Adrenal gland (tissue), 12 donors: ENCODE measurements around the gene POLR3E. TPM values are rescaled to one million over a fixed set of nuclear protein-coding genes. Genes with fewer than 3 reads are reported as not detected.

Experiments
- DNase-seq, 7 donors: peaks; one replicate each; pipeline ENCODE4 v3.0.0-alpha.2; 2019 to 2020
- H3K27ac ChIP-seq, 5 donors: fragments of 200-600 bp; sonication (generic) in 4 of 5; 1 replicate in 3 of 5; 2 replicates in 2 of 5; pipeline versions ENCODE4 v1.5.1 to v1.8.0; 2016 to 2020; ENCODE audit warnings: mild to moderate bottlenecking in 1 of 5
- H3K27me3 ChIP-seq: fragments of 200-600 bp; 2 replicates; pipeline ENCODE4 v1.8.0; 2021
- H3K36me3 ChIP-seq, 2 donors: fragments of 200-600 bp; replicated peaks in 1 of 2; 1 replicate in 1 of 2; 2 replicates in 1 of 2; pipeline versions ENCODE4 v1.5.1 to v1.8.0; 2018 to 2022
- H3K4me1 ChIP-seq, 2 donors: fragments of 200-600 bp; replicated peaks in 1 of 2; 1 replicate in 1 of 2; 2 replicates in 1 of 2; pipeline versions ENCODE4 v1.5.1 to v1.8.0; 2018 to 2021
- H3K4me3 ChIP-seq, 4 donors: fragments of 200-600 bp; sonication (generic) in 3 of 4; one replicate each; pipeline ENCODE4 v1.5.1; 2016 to 2018
- H3K9me3 ChIP-seq, 3 donors: fragments of 200-600 bp; sonication (generic) in 1 of 3; replicated peaks in 1 of 3; 1 replicate in 2 of 3; 2 replicates in 1 of 3; pipeline versions ENCODE4 v1.5.1 to v1.8.0; 2016 to 2021
- CTCF ChIP-seq, 6 experiments: fragments of 450-650 bp in 4 of 6; fragments of 200-600 bp in 2 of 6; sonication (generic) in 1 of 6; IDR thresholded peaks; 1 replicate in 5 of 6; 2 replicates in 1 of 6; pipeline versions ENCODE4 v1.5.1 to v1.8.0; 2016 to 2021; ENCODE audit warnings: antibody characterized with exemption in 6 of 6, mild to moderate bottlenecking in 2 of 6, moderate library complexity in 1 of 6
- POLR2A ChIP-seq, 2 donors: fragments of 450-650 bp; IDR thresholded peaks; one replicate each; pipeline ENCODE4 v1.6.1; 2017; ENCODE audit warnings: antibody characterized with exemption in 2 of 2, mild to moderate bottlenecking in 2 of 2, moderate library complexity in 1 of 2
- WGBS, 4 donors: extraction: QIAGEN DNeasy Blood & Tissue Kit in 2 of 4; methylation state at CpG; one replicate each; pipeline versions ENCODE4 v1.1.5 to v1.1.7; 2013 to 2017; 5-methylcytosine and 5-hydroxymethylcytosine counted together
- intact Hi-C, 2 donors: fragments of 100-400 bp; cut with DNase I; formaldehyde crosslinking; loops; one replicate each; pipeline versions ENCODE4 v1.14.1 to v1.15.0; 2022 to 2023
- polyA plus RNA-seq, 3 donors: library from polyadenylated mRNA; stranded (reverse); fragments of 200-250 nt in 2 of 3; fragments of 350-450 nt in 1 of 3; fragmentation: Illumina TruSeq in 1 of 3; extraction: RNeasy Lipid Tissue Mini Kit (QIAGEN cat#74804) in 1 of 3; gene quantifications; one replicate each; pipeline ENCODE4 v1.2.3, GENCODE V29; 2013 to 2014
- total RNA-seq, 9 donors: library from RNA; depleted of rRNA in 4 of 9; stranded (reverse); fragments of >200 nt in 4 of 9; fragments of 120-200 nt in 1 of 9; fragmentation: NEBNext Ultra II Directional in 1 of 9; extraction: Animal tissue kit (Norgen Biotek cat#: 25700) in 1 of 9; gene quantifications; one replicate each; pipeline versions ENCODE4 v1.1.0 to v1.2.4, GENCODE V29; 2013 to 2023
- donor health status: healthy with polysubstance abuse.
- donor health status: Bipolar disorder and iron deficiency.
- donor health status: DM: yes; HTN: yes; CAD: no.
- donor health status: DM: no; HTN: no; CAD: no.
- donor health status: DM: no; HTN: no; CAD: no.
- donor health status: DM: yes; HTN: yes; CAD: no.

The POLR3E gene
- total and polyA plus RNA-seq, 12 donors, result 43.8 to 99.4 (median 51.5) TPM

GRCh38 chr16:22324787-22325597 is 27.8 kb downstream of the POLR3E start:
- Histone ChIP-seq H3K27ac (no peak overlapping the region), H3K4me1 (peaks cover 9 to 17% of the 10 kb centered on the region in 2 donors), H3K36me3 (peaks cover 0 to 66% of the 10 kb centered on the region in 2 donors), H3K9me3 (no peaks in the 10 kb centered on the region), H3K4me3 (no peak overlapping the region), H3K27me3 (no peaks in the 10 kb centered on the region)
- WGBS, 4 donors, result 84 to 93% (median 90%) methylated on average over 17 to 19 of the region's 19 CpGs
- DNase-seq, result peak in 1 of 7 donors; percentile 43
- TF ChIP-seq POLR2A (IDR thresholded peaks at IDR 0.05) (no peak), CTCF (IDR thresholded peaks at IDR 0.05) (no peak)
- intact Hi-C loops, result loop anchor here in 1 of 2 donors (10.0 kb wide), 1 partner anchor 1170 kb away; the partner anchor contains the start of genes DNAH3 and LDAF1

- H3K36me3 ChIP-seq, result peaks cover 0 to 58% of the 10 kb centered on the region in 2 donors
- intact Hi-C loops, result loop anchor here in 1 of 2 donors (10.0 kb wide), 1 partner anchor 1171 kb away; the partner anchor contains the start of genes DNAH3 and LDAF1
- no peak overlapping the region for H3K27ac ChIP-seq
- H3K4me1 ChIP-seq, result peaks cover 9 to 17% of the 10 kb centered on the region in 2 donors
- no peaks in the 10 kb centered on the region for H3K9me3 ChIP-seq
- H3K27me3 ChIP-seq, result no peaks in the 10 kb centered on the region
- DNase-seq, result peak in 1 of 7 donors; percentile 48
- TF ChIP-seq POLR2A (IDR thresholded peaks at IDR 0.05), result no peak
- no peak for TF ChIP-seq CTCF (IDR thresholded peaks at IDR 0.05)
- 95 to 100% (median 97%) methylated on average over 22 to 46 of the region's 46 CpGs for WGBS, 4 donors
- no peak overlapping the region for H3K4me3 ChIP-seq
These were observed 28.6 kb downstream of the POLR3E start for GRCh38 chr16:22325598-22326368.

GRCh38 chr16:22326369-22326652 is 29.1 kb downstream of the POLR3E start:
- TF ChIP-seq POLR2A (IDR thresholded peaks at IDR 0.05) (no peak), CTCF (IDR thresholded peaks at IDR 0.05) (no peak)
- intact Hi-C loops, result loop anchor here in 1 of 2 donors (10.0 kb wide), 1 partner anchor 1172 kb away; the partner anchor contains the start of genes DNAH3 and LDAF1
- no peak for DNase-seq
- Histone ChIP-seq H3K4me3 (no peak overlapping the region), H3K27ac (peak overlapping the region in 1 of 5 donors; percentile 29), H3K36me3 (peaks cover 0 to 54% of the 10 kb centered on the region in 2 donors), H3K27me3 (no peaks in the 10 kb centered on the region), H3K9me3 (no peaks in the 10 kb centered on the region), H3K4me1 (peaks cover 9 to 15% of the 10 kb centered on the region in 2 donors)
- 85 to 92% (median 87%) methylated on average over 1 to 4 of the region's 4 CpGs for WGBS, 4 donors
